Transverse colon (tissue), 4 donors: ENCODE data around the gene LRRC23.

Experiments used
- EP300 ChIP-seq: sonication (generic); formaldehyde crosslinking; IDR thresholded peaks from one replicate; pipeline ENCODE4 v1.6.1; 2017; ENCODE audit warnings: antibody characterized with exemption, low read depth
- POLR2A ChIP-seq: fragments of 450-650 bp; IDR thresholded peaks from one replicate; pipeline ENCODE4 v1.6.1; 2016; ENCODE audit warnings: antibody characterized with exemption, mild to moderate bottlenecking, moderate library complexity
- POLR2AphosphoS5 ChIP-seq, 3 donors: sonication (generic); formaldehyde crosslinking; IDR thresholded peaks; one replicate each; pipeline ENCODE4 v1.6.1; 2016; ENCODE audit warnings: antibody characterized with exemption in 3 of 3
- TF ChIP-seq, protein P1 (sequence below), 5 experiments: fragments of 200-600 bp in 3 of 5; fragments of 450-650 bp in 2 of 5; sonication (generic) in 3 of 5; IDR thresholded peaks; 1 replicate in 2 of 5; 2 replicates in 3 of 5; pipeline ENCODE4 v1.5.1; 2016 to 2017; ENCODE audit warnings: antibody characterized with exemption in 5 of 5, inconsistent platforms in 3 of 5, mild to moderate bottlenecking in 2 of 5, moderate library complexity in 1 of 5

DNA sequence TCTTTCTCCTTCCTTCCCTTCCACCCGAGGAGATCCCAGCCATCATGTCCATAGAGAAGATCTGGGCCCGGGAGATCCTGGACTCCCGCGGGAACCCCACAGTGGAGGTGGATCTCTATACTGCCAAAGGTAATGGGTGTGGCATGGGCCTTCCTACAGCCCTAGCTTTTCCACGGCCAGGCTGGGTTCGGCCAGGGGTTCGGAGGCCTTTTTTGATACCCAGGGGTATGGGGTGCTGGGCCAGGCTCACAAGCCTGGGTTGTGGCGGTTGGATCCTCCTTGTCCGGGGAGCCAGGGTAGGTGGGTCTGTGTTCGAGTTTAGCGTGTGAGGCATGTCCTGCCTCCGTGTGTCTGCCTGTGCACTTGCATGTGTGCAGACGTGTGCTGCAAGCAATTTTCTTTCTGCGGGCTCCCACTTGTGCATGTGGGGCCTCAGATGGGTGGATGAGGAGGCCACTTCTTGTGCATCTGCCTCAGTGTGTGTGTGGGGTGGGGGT lies 11.2 kb downstream of the LRRC23 start:
- TF ChIP-seq, protein P1, sequence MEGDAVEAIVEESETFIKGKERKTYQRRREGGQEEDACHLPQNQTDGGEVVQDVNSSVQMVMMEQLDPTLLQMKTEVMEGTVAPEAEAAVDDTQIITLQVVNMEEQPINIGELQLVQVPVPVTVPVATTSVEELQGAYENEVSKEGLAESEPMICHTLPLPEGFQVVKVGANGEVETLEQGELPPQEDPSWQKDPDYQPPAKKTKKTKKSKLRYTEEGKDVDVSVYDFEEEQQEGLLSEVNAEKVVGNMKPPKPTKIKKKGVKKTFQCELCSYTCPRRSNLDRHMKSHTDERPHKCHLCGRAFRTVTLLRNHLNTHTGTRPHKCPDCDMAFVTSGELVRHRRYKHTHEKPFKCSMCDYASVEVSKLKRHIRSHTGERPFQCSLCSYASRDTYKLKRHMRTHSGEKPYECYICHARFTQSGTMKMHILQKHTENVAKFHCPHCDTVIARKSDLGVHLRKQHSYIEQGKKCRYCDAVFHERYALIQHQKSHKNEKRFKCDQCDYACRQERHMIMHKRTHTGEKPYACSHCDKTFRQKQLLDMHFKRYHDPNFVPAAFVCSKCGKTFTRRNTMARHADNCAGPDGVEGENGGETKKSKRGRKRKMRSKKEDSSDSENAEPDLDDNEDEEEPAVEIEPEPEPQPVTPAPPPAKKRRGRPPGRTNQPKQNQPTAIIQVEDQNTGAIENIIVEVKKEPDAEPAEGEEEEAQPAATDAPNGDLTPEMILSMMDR (IDR thresholded peaks at IDR 0.05), result no peak
- TF ChIP-seq POLR2AphosphoS5 (IDR thresholded peaks at IDR 0.05) (no peak), POLR2A (no peak), EP300 (no peak)
